B cell (primary cell): ENCODE measurements around the gene TCEAL5. TPM values are rescaled to one million over a fixed set of nuclear protein-coding genes. Genes with fewer than 3 reads are reported as not detected.
A peak's percentile ranks its signal among the peaks of the same experiment; 100 is the strongest.

Experiments used
- ATAC-seq: fragments of 200-7000 bp; cut with Tn5 transposase; one replicate; pipeline ENCODE4 v1.10.0; 2021; ENCODE audit warnings: low read depth, mild to moderate bottlenecking, moderate number of reproducible peaks, moderate library complexity
- CTCF ChIA-PET: fragments of 350-600 bp; sonication (Branson Sonifier 250); formaldehyde crosslinking; loops from one replicate; lab custom pipeline; 2021; ENCODE audit warnings: antibody characterized with exemption, inconsistent platforms; lab: Charles Lee
- POLR2A ChIA-PET: fragments of 350-600 bp; sonication (Branson Sonifier 250); formaldehyde crosslinking; loops from one replicate; lab custom pipeline; 2021; ENCODE audit warnings: antibody characterized with exemption; lab: Charles Lee
- DNase-seq: peaks from one replicate; pipeline ENCODE4 v3.0.0; 2013
- H2AFZ ChIP-seq: 2 replicates; pipeline ENCODE4 v1.6.1; 2012; ENCODE audit warnings: mild to moderate bottlenecking, low read depth, low read length; ENCODE audit not compliant: insufficient read depth, poor library complexity, severe bottlenecking
- H3K27ac ChIP-seq, 2 donors: 1 replicate in 1 of 2; 2 replicates in 1 of 2; pipeline ENCODE4 v1.5.1; 2012 to 2013; ENCODE audit warnings: low read length in 2 of 2, mild to moderate bottlenecking in 2 of 2, moderate library complexity in 1 of 2
- H3K27me3 ChIP-seq, 4 experiments: fragments of 200-600 bp in 1 of 4; sonication (generic) in 1 of 4; replicated peaks in 1 of 4; 1 replicate in 2 of 4; 2 replicates in 2 of 4; pipeline versions ENCODE4 v1.6.1 to v1.7.0; 2013 to 2016; ENCODE audit warnings: low read length in 3 of 4, mild to moderate bottlenecking in 2 of 4, mixed read lengths in 1 of 4, moderate library complexity in 1 of 4; ENCODE audit not compliant: insufficient read depth in 4 of 4, control insufficient read depth in 3 of 4; ENCODE audit errors: control extremely low read depth in 1 of 4
- H3K36me3 ChIP-seq, 2 experiments: replicated peaks in 1 of 2; 1 replicate in 1 of 2; 2 replicates in 1 of 2; pipeline versions ENCODE4 v1.6.1 to v1.7.1; 2013; ENCODE audit warnings: low read length in 1 of 2; ENCODE audit not compliant: insufficient read depth in 2 of 2, control insufficient read depth in 1 of 2; ENCODE audit errors: control extremely low read depth in 1 of 2, extremely low read depth in 1 of 2
- H3K4me1 ChIP-seq, 2 donors: fragments of 200-600 bp in 1 of 2; sonication (generic) in 1 of 2; 1 replicate in 1 of 2; 2 replicates in 1 of 2; pipeline versions ENCODE4 v1.5.1 to v1.6.1; 2013 to 2017; ENCODE audit warnings: low read length in 2 of 2; ENCODE audit not compliant: control insufficient read depth in 2 of 2, insufficient read depth in 2 of 2
- H3K4me2 ChIP-seq: replicated peaks from 2 replicates; pipeline ENCODE3; 2012; ENCODE audit warnings: mild to moderate bottlenecking, low read depth, low read length; ENCODE audit not compliant: poor library complexity, severe bottlenecking
- H3K4me3 ChIP-seq, 5 experiments: fragments of 200-600 bp in 1 of 5; sonication (generic) in 1 of 5; 1 replicate in 3 of 5; 2 replicates in 2 of 5; pipeline versions ENCODE4 v1.5.1 to v1.7.0; 2011 to 2016; ENCODE audit warnings: low read length in 4 of 5, mild to moderate bottlenecking in 4 of 5, low read depth in 2 of 5, control low read depth in 1 of 5, moderate library complexity in 1 of 5; ENCODE audit not compliant: insufficient read depth in 1 of 5; ENCODE audit errors: control extremely low read depth in 1 of 5, extremely low read depth in 1 of 5
- H3K79me2 ChIP-seq: fragments of 200-600 bp; sonication (generic); one replicate; pipeline ENCODE4 v1.6.0; 2016; ENCODE audit warnings: low read length; ENCODE audit not compliant: control insufficient read depth, insufficient read depth
- H3K9ac ChIP-seq: fragments of 200-600 bp; sonication (generic); 2 replicates; pipeline ENCODE4 v1.6.1; 2017; ENCODE audit warnings: mild to moderate bottlenecking, low read length, moderate library complexity
- H3K9me3 ChIP-seq, 3 donors: one replicate each; pipeline versions ENCODE4 v1.6.1 to v1.7.1; 2013; ENCODE audit warnings: low read length in 2 of 3; ENCODE audit not compliant: control insufficient read depth in 2 of 3, insufficient read depth in 1 of 3; ENCODE audit errors: control extremely low read depth in 1 of 3
- H4K20me1 ChIP-seq: 2 replicates; pipeline ENCODE4 v1.6.0; 2012; ENCODE audit warnings: mild to moderate bottlenecking, low read length; ENCODE audit not compliant: insufficient read depth, control insufficient read depth, poor library complexity, severe bottlenecking
- H3K27ac Mint-ChIP-seq: one replicate; pipeline ENCODE4 v1.8.0; 2021; ENCODE audit warnings: mixed read lengths
- H3K27me3 Mint-ChIP-seq: one replicate; pipeline ENCODE4 v1.8.0; 2021; ENCODE audit warnings: mixed read lengths
- H3K4me1 Mint-ChIP-seq: one replicate; pipeline ENCODE4 v1.8.0; 2021; ENCODE audit warnings: mixed read lengths
- H3K4me3 Mint-ChIP-seq: one replicate; pipeline ENCODE4 v1.8.0; 2021; ENCODE audit warnings: mixed read lengths
- H3K9me3 Mint-ChIP-seq: one replicate; pipeline ENCODE4 v1.8.0; 2022; ENCODE audit warnings: mixed read lengths; ENCODE audit not compliant: insufficient read depth
- CTCF ChIP-seq: fragments of 200-600 bp; IDR thresholded peaks from one replicate; pipeline ENCODE4 v1.8.0; 2022; ENCODE audit warnings: antibody characterized with exemption, mild to moderate bottlenecking
- EZH2 ChIP-seq: IDR thresholded peaks from 2 replicates; pipeline ENCODE4 v1.6.1; 2012; ENCODE audit warnings: borderline replicate concordance, low read depth, mild to moderate bottlenecking, moderate library complexity, low read length; ENCODE audit not compliant: insufficient read depth, poor library complexity, severe bottlenecking
- WGBS: methylation state at CpG from one replicate; pipeline ENCODE4 v1.1.5; 2013; ENCODE audit warnings: missing lambda C conversion rate; ENCODE audit not compliant: insufficient coverage; 5-methylcytosine and 5-hydroxymethylcytosine counted together
- intact Hi-C: fragments of 100-400 bp; cut with micrococcal nuclease; formaldehyde crosslinking; loops from one replicate; pipeline ENCODE4 v1.10.0; 2022
- polyA plus RNA-seq: library from polyadenylated mRNA; depleted of rRNA; stranded (reverse); fragments of >200 nt; gene quantifications from 2 replicates; pipeline ENCODE4 v1.2.3, GENCODE V29; 2012
- total RNA-seq, 2 donors: library from RNA; stranded (reverse); fragments of 120-200 nt in 1 of 2; gene quantifications; 1 replicate in 1 of 2; 2 replicates in 1 of 2; pipeline versions ENCODE4 v1.2.3 to v1.2.4, GENCODE V29; 2013 to 2022

The TCEAL5 gene
- total and polyA plus RNA-seq, 2 donors (not counting 1 experiment from before 2014, with no cell fraction given), result not detected

- Histone ChIP-seq H3K27ac (no peak overlapping the region), H3K27me3 (no peaks in the 10 kb centered on the region), H3K4me2 (no peak overlapping the region), H4K20me1 (no peaks in the 10 kb centered on the region), H3K4me3 (no peak overlapping the region), H3K9me3 (no peaks in the 10 kb centered on the region), H3K9ac (no peak overlapping the region), H3K36me3 (no peaks in the 10 kb centered on the region), H3K79me2 (peaks cover 4% of the 10 kb centered on the region), H2AFZ (no peak overlapping the region), H3K4me1 (peaks cover 3 to 14% of the 10 kb centered on the region in 2 donors)
- POLR2A ChIA-PET, result no interaction called here
- H3K9me3 Mint-ChIP-seq, result no peaks in the 10 kb centered on the region
- TF ChIP-seq CTCF (no peak), EZH2 (no peak)
- intact Hi-C loops, result no loop called here
- CTCF ChIA-PET, result no interaction called here
- no peak overlapping the region for H3K4me3 Mint-ChIP-seq
- ATAC-seq (no peak), DNase-seq (no peak)
- no peak overlapping the region for H3K27ac Mint-ChIP-seq
- H3K4me1 Mint-ChIP-seq, result peaks cover 18% of the 10 kb centered on the region
- H3K27me3 Mint-ChIP-seq, result peaks cover 3% of the 10 kb centered on the region
Measured at GRCh38 chrX:103256651-103257050, 19.9 kb downstream of the TCEAL5 start.

GRCh38 chrX:103254921-103255493, 21.5 kb downstream of the TCEAL5 start, which contains the start of gene TCEAL8:
Gene TCEAL8 (minus strand): TSS chrX:103255155. CDS start chrX:103253979, 1,176 bp downstream.
- peaks cover 4% of the 10 kb centered on the region for H3K79me2 ChIP-seq
- Mint-ChIP-seq H3K4me1 (peaks cover 18% of the 10 kb centered on the region), H3K27ac (peak within 1 kb of the TSS; percentile 83), H3K27me3 (no peaks in the 10 kb centered on the region), H3K4me3 (peak within 1 kb of the TSS; percentile 95), H3K9me3 (no peaks in the 10 kb centered on the region)
- TF ChIP-seq CTCF (no peak), EZH2 (no peak)
- H3K4me1 ChIP-seq, result peaks cover 3 to 14% of the 10 kb centered on the region in 2 donors
- ATAC-seq, result peak; percentile 88
- no peaks in the 10 kb centered on the region for H3K9me3 ChIP-seq
- ChIA-PET POLR2A (interaction anchor here (0.9 kb wide), 1 partner anchor 40 kb away, joined by 4 read pairs; the partner anchor contains the start of gene BEX4), CTCF (no interaction called here)
- no peaks in the 10 kb centered on the region for H4K20me1 ChIP-seq
- H3K27ac ChIP-seq, result peak within 1 kb of the TSS; percentile 43 to 61
- H3K36me3 ChIP-seq, result no peaks in the 10 kb centered on the region
- H2AFZ ChIP-seq, result peak within 1 kb of the TSS; percentile 82
- intact Hi-C loops, result loop anchor here (2.0 kb wide), 2 partner anchors 40 to 56 kb away; partner anchors contain the start of genes BEX2 and BEX4
- no peaks in the 10 kb centered on the region for H3K27me3 ChIP-seq
- peak within 1 kb of the TSS; percentile 60 to 73 (median 72) for H3K4me3 ChIP-seq
- WGBS, result 0% methylated on average over 18 of the region's 22 CpGs
- H3K4me2 ChIP-seq, result peak within 1 kb of the TSS; percentile 64
- peak; percentile 68 for DNase-seq
- peak within 1 kb of the TSS; percentile 64 for H3K9ac ChIP-seq
